Measurements from ENCODE around the gene TMEM161A.

The TMEM161A gene

GRCh38 chr19:19126102-19126501 lies 12.2 kb downstream of the TMEM161A start:
- TF ChIP-seq PRDM2 (tag by site-specific recombination; IDR thresholded peaks at IDR 0.05; ENCODE audit: borderline replicate concordance) = no peak
- no peak for TF ChIP-seq ZNF837 (tag by site-specific recombination; IDR thresholded peaks at IDR 0.05)
- TF ChIP-seq MEIS1 (CRISPR knock-in tag; IDR thresholded peaks at IDR 0.05; ENCODE audit: borderline replicate concordance) = no peak
- TF ChIP-seq ZNF311 (tag by site-specific recombination; IDR thresholded peaks at IDR 0.05; ENCODE audit: borderline replicate concordance) = no peak
- no peak for TF ChIP-seq YY1 (tag by site-specific recombination; IDR thresholded peaks at IDR 0.05)
- no peak for TF ChIP-seq ZNF624 (tag by site-specific recombination; IDR thresholded peaks at IDR 0.05)
- no peak for TF ChIP-seq TRIM28 (IDR thresholded peaks at IDR 0.05; ENCODE audit: borderline replicate concordance, low read length)
- TF ChIP-seq KLF8 (tag by site-specific recombination; IDR thresholded peaks at IDR 0.05) = no peak
- no peak for TF ChIP-seq ZNF658 (tag by site-specific recombination; IDR thresholded peaks at IDR 0.05)
- TF ChIP-seq ZNF426 (tag by site-specific recombination; IDR thresholded peaks at IDR 0.05) = no peak
- no peak for TF ChIP-seq KLF7 (tag by site-specific recombination; IDR thresholded peaks at IDR 0.05; ENCODE audit: borderline replicate concordance)
- no peaks in the 10 kb centered on the region for H3K4me1 ChIP-seq (ENCODE audit: control insufficient read depth, insufficient read depth, low read length)
- H3K4me3 ChIP-seq (ENCODE audit: low read depth, low read length) = no peak overlapping the region
- no peaks in the 10 kb centered on the region for H3K9me3 ChIP-seq (ENCODE audit: control insufficient read depth, insufficient read depth, low read depth, low read length)
- ChIA-PET CTCF (no interaction called here), POLR2A (no interaction called here)
- no peak overlapping the region for H3K27ac ChIP-seq (ENCODE audit: extremely low read depth, low read depth, low read length)
- H3K36me3 ChIP-seq (ENCODE audit: control insufficient read depth in 2 of 2, insufficient read depth in 1 of 2, low read length in 2 of 2) = peaks cover 13 to 41% of the 10 kb centered on the region in 2 experiments; a peak in 2 of 3 replicates

DNA sequence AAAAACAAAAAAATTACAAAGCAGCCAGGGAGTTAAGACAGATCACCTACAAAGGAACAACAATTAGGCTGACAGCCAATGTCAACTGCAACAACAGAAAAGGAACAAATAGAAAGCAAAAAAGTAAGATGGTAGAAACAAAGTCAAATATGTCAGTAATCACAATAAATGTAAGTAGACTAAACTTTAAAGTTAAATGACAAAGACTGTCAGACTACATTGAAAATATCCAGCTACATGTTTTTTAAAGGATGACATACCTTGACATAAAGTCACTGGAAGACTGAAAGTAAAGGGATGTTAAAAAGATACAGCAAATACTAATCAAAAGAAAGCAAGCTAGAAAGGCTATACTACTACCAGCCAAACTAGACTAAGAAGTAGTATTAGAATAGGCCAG lies 14.9 kb downstream of the TMEM161A start:
- Histone ChIP-seq H3K9me3 (ENCODE audit: control insufficient read depth, insufficient read depth, low read depth, low read length) (no peaks in the 10 kb centered on the region), H3K27ac (ENCODE audit: extremely low read depth, low read depth, low read length) (no peak overlapping the region), H3K4me3 (ENCODE audit: low read depth, low read length) (no peak overlapping the region), H3K36me3 (ENCODE audit: control insufficient read depth in 2 of 2, insufficient read depth in 1 of 2, low read length in 2 of 2) (peaks cover 15 to 52% of the 10 kb centered on the region in 2 experiments; a peak in 2 of 3 replicates), H3K4me1 (ENCODE audit: control insufficient read depth, insufficient read depth, low read length) (no peaks in the 10 kb centered on the region)
- ChIA-PET POLR2A (interaction anchor here (0.7 kb wide), 1 partner anchor 28 kb away, joined by 4 read pairs; no protein-coding TSS in a partner anchor), CTCF (no interaction called here)
- TF ChIP-seq ZNF473 (tag by site-specific recombination; IDR thresholded peaks at IDR 0.05) (no peak), ZNF121 (tag by site-specific recombination; IDR thresholded peaks at IDR 0.05) (no peak), SP3 (tag by site-specific recombination; IDR thresholded peaks at IDR 0.05) (no peak)

DNA sequence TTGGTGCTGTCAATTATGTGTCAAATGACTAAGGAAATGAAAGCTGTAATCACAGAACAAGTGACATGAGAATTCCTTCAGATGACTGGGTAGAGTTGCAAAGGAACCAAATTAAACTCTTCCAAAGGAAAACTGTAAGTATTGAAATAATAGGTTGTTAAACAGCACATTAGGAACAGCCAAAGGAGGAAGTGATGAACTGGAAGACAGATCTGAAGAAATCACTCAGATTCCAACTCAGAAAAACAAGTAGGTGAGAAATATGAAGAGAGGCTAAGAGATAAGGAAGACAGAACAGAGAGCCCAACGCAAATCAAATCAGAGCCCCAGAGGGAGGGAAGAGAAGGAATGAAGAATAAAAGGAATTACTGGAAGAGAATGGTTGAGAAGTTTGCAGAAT lies 15.4 kb downstream of the TMEM161A start:
- H3K9me3 ChIP-seq (ENCODE audit: control insufficient read depth, insufficient read depth, low read depth, low read length) = no peaks in the 10 kb centered on the region
- no peak overlapping the region for H3K4me3 ChIP-seq (ENCODE audit: low read depth, low read length)
- H3K36me3 ChIP-seq (ENCODE audit: control insufficient read depth in 2 of 2, insufficient read depth in 1 of 2, low read length in 2 of 2) = peaks cover 15 to 52% of the 10 kb centered on the region in 2 experiments; a peak in 2 of 3 replicates
- POLR2A ChIA-PET = interaction anchor here (0.5 to 0.7 kb wide), 2 partner anchors 14 to 28 kb away, joined by 4 read pairs; no protein-coding TSS in a partner anchor
- CTCF ChIA-PET = no interaction called here
- no peaks in the 10 kb centered on the region for H3K4me1 ChIP-seq (ENCODE audit: control insufficient read depth, insufficient read depth, low read length)
- H3K27ac ChIP-seq (ENCODE audit: extremely low read depth, low read depth, low read length) = no peak overlapping the region
- TF ChIP-seq ZNF423 (tag by site-specific recombination; IDR thresholded peaks at IDR 0.05) (no peak), ZNF311 (tag by site-specific recombination; IDR thresholded peaks at IDR 0.05; ENCODE audit: borderline replicate concordance) (no peak), ZBTB8A (tag by site-specific recombination; IDR thresholded peaks at IDR 0.05) (no peak), ZNF747 (tag by site-specific recombination; IDR thresholded peaks at IDR 0.05) (no peak), ZNF274 (IDR thresholded peaks at IDR 0.05; ENCODE audit: low read length) (no peak), ZNF274 (tag by site-specific recombination; IDR thresholded peaks at IDR 0.05; ENCODE audit: borderline replicate concordance) (no peak), ZNF121 (tag by site-specific recombination; IDR thresholded peaks at IDR 0.05) (no peak)
- TF ChIP-seq, protein P1, sequence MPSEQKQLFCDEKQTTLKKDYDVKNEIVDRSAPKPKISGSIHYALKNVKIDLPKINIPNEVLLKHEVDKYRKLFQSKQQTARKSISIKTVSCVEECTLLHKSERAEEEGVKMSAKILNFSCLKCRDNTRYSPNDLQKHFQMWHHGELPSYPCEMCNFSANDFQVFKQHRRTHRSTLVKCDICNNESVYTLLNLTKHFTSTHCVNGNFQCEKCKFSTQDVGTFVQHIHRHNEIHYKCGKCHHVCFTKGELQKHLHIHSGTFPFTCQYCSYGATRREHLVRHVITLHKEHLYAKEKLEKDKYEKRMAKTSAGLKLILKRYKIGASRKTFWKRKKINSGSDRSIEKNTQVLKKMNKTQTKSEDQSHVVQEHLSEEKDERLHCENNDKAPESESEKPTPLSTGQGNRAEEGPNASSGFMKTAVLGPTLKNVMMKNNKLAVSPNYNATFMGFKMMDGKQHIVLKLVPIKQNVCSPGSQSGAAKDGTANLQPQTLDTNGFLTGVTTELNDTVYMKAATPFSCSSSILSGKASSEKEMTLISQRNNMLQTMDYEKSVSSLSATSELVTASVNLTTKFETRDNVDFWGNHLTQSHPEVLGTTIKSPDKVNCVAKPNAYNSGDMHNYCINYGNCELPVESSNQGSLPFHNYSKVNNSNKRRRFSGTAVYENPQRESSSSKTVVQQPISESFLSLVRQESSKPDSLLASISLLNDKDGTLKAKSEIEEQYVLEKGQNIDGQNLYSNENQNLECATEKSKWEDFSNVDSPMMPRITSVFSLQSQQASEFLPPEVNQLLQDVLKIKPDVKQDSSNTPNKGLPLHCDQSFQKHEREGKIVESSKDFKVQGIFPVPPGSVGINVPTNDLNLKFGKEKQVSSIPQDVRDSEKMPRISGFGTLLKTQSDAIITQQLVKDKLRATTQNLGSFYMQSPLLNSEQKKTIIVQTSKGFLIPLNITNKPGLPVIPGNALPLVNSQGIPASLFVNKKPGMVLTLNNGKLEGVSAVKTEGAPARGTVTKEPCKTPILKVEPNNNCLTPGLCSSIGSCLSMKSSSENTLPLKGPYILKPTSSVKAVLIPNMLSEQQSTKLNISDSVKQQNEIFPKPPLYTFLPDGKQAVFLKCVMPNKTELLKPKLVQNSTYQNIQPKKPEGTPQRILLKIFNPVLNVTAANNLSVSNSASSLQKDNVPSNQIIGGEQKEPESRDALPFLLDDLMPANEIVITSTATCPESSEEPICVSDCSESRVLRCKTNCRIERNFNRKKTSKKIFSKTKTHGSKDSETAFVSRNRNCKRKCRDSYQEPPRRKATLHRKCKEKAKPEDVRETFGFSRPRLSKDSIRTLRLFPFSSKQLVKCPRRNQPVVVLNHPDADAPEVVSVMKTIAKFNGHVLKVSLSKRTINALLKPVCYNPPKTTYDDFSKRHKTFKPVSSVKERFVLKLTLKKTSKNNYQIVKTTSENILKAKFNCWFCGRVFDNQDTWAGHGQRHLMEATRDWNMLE (tag by site-specific recombination; conservative IDR thresholded peaks at IDR 0.05; ENCODE audit: low read depth) = no peak

Measured in HEK293 (cell line).